Fibroblast of pulmonary artery (primary cell): ENCODE data around the gene INTS1.
"Not testable (repeated sequence)": the region's sequence is repeated elsewhere in the genome, so short reads cannot be mapped to it uniquely, and the experiment has no call there.

Experiments used
- DNase-seq: peaks from one replicate; pipeline ENCODE4 v3.0.0-alpha.2; 2010; ENCODE audit warnings: low read depth
- H3K4me3 ChIP-seq: replicated peaks from 2 replicates; pipeline ENCODE4 v1.5.1; 2011; ENCODE audit warnings: low read depth, mild to moderate bottlenecking, control low read depth, low read length, moderate library complexity
- TF ChIP-seq, protein P1 (sequence below): IDR thresholded peaks from 2 replicates; pipeline ENCODE4 v1.5.1; 2011; ENCODE audit warnings: mild to moderate bottlenecking, control low read depth, low read length, inconsistent platforms; ENCODE audit errors: missing control alignments

Gene INTS1

GRCh38 chr7:1446620-1447032 is 57.6 kb downstream of the INTS1 start:
- H3K4me3 ChIP-seq = no peak overlapping the region
- no peak for DNase-seq
- TF ChIP-seq, protein P1, sequence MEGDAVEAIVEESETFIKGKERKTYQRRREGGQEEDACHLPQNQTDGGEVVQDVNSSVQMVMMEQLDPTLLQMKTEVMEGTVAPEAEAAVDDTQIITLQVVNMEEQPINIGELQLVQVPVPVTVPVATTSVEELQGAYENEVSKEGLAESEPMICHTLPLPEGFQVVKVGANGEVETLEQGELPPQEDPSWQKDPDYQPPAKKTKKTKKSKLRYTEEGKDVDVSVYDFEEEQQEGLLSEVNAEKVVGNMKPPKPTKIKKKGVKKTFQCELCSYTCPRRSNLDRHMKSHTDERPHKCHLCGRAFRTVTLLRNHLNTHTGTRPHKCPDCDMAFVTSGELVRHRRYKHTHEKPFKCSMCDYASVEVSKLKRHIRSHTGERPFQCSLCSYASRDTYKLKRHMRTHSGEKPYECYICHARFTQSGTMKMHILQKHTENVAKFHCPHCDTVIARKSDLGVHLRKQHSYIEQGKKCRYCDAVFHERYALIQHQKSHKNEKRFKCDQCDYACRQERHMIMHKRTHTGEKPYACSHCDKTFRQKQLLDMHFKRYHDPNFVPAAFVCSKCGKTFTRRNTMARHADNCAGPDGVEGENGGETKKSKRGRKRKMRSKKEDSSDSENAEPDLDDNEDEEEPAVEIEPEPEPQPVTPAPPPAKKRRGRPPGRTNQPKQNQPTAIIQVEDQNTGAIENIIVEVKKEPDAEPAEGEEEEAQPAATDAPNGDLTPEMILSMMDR = no peak

DNA sequence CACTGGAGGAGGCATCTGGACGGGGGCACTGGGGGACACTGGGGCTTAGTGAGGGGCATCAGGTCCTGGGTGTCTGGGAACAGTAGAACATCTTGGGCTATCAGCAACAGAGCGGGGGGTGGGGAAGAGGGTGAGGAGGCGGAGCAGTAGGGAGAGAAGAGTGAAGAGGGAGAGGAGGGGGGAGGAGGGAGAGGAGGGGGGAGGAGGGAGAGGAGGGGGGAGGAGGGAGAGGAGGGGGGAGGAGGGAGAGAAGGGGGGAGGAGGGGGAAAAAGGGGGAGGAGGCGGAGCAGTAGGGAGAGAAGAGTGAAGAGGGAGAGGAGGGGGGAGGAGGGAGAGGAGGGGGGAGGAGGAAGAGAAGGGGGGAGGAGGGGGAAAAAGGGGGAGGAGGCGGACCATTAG is 58.2 kb downstream of the INTS1 start:
- not testable (repeated sequence) for H3K4me3 ChIP-seq
- DNase-seq = peak; percentile 52

DNA sequence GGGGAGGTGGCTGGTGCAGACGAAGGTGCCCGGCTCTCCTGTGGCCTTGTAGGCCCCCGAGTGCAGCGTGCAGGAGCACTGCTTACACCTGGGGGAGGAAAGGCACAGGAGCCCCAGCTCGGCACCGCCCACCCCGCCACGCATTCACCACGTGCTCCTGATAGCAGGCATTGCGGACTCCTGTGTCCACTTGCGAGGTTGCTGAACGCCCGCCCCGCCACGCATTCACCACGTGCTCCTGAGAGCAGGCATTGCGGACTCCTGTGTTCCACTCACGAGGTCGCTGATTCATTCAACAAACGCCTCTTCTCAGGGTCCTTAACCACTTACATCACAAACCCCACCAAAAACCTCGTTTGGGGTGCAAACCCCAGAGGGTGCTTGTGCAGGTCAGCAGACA is 58.8 kb downstream of the INTS1 start:
- H3K4me3 ChIP-seq = no peak overlapping the region
- no peak for DNase-seq
- TF ChIP-seq, protein P1 = no peak

DNA sequence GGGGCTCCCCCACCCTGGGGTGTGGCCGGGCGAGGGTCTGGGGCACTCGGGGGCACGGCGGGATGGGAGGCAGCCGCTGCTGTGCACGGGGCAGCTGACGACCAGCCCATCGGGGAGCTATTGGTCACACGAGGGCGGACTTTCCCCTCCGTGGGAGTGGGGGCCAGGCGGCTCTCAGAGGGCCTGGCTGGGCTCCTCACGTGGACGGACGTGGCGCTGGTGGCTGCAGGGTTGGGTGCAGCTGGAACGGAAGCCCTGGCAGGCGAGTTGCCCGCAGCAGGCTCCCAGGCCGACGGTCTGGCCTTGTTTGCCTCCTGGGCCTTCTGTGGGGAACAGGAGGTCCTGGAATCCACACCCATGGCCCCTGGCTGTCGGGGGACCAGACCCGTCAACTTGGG is 59.3 kb downstream of the INTS1 start:
- DNase-seq = no peak
- H3K4me3 ChIP-seq = no peak overlapping the region
- TF ChIP-seq, protein P1 = no peak

- DNase-seq = no peak
- H3K4me3 ChIP-seq = no peak overlapping the region
- TF ChIP-seq, protein P1 = no peak
Measured at GRCh38 chr7:1444214-1444924, 59.8 kb downstream of the INTS1 start.

DNA sequence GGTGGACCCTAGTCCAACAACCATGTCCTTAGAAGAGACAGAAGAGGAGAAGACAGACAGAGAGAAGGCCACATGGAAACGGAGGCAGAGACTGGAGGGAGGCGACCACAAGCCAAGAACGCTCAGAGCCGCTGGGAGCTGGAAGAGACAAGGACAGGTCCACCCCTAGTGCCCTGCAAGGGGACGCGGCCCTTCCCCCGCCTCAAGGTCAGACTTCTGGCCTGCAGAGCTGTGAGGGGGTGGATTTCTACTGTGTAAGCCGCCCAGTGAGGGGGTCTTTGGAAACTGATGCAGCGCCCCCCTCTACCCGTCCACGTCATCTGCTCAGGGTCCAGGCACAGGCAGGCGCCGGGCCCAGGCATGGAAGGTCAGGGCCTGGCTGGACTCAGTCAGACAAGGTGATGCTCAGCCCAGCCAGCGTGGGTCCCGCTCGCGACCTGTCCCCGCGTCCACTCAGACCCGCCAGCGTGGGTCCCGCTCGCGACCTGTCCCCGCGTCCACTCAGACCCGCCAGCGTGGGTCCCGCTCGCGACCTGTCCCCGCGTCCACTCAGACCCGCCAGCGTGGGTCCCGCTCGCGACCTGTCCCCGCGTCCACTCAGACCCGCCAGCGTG is 60.5 kb downstream of the INTS1 start:
- not testable (repeated sequence) for H3K4me3 ChIP-seq, DNase-seq

GRCh38 chr7:1442355-1443124 is 61.6 kb downstream of the INTS1 start:
- H3K4me3 ChIP-seq = no peak overlapping the region
- DNase-seq = no peak
- TF ChIP-seq, protein P1 = no peak
